Ectodermal cell (in vitro differentiated cells): ENCODE results near the gene NEURL1.

Experiments
- H3K27ac ChIP-seq: 2 replicates; pipeline ENCODE4 v1.7.0; 2013; ENCODE audit warnings: mild to moderate bottlenecking, low read depth, low read length; ENCODE audit not compliant: insufficient read depth, poor library complexity, severe bottlenecking
- H3K27me3 ChIP-seq: 2 replicates; pipeline ENCODE4 v1.7.0; 2013; ENCODE audit warnings: mild to moderate bottlenecking, low read length; ENCODE audit not compliant: insufficient read depth, control insufficient read depth, poor library complexity, severe bottlenecking
- H3K36me3 ChIP-seq: one replicate; pipeline ENCODE4 v1.7.0; 2013; ENCODE audit warnings: low read length; ENCODE audit not compliant: control insufficient read depth, insufficient read depth
- H3K4me1 ChIP-seq: one replicate; pipeline ENCODE4 v1.7.0; 2013; ENCODE audit warnings: low read length; ENCODE audit not compliant: control insufficient read depth, insufficient read depth
- H3K4me3 ChIP-seq: 2 replicates; pipeline ENCODE4 v1.7.0; 2013; ENCODE audit warnings: low read depth, low read length, control low read depth; ENCODE audit not compliant: insufficient read depth
- H3K9me3 ChIP-seq: 2 replicates; pipeline ENCODE4 v1.7.0; 2013; ENCODE audit warnings: mild to moderate bottlenecking, low read length, moderate library complexity; ENCODE audit not compliant: control insufficient read depth
- WGBS, 2 experiments: methylation state at CpG; one replicate each; pipeline ENCODE4 v1.1.7; 2013; ENCODE audit warnings: missing lambda C conversion rate in 2 of 2; 5-methylcytosine and 5-hydroxymethylcytosine counted together

NEURL1 gene

DNA sequence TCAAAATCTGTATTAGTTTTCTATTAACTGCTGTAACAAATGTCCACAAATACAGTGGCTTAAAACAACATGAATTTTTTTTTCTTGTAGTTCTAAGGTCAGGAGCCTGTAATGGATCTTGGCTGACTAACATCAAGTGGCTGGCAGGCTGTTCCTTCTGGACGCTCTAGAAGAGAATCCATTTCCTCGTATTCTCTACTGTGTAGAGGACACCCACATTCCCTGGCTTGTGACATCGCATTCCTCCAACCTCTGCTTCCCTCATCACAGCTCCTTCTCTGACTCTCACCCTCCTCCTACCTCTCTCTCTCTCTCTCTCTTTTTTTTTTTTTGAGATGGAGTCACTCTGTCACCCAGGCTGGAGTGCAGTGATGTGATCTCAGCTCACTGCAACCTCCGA, 30.0 kb upstream of the NEURL1 start:
- 89 to 93% methylated on average over 4 of the region's 4 CpGs for WGBS, 2 experiments
- H3K27ac ChIP-seq: no peak overlapping the region
- no peaks in the 10 kb centered on the region for H3K4me1 ChIP-seq
- no peaks in the 10 kb centered on the region for H3K36me3 ChIP-seq
- H3K27me3 ChIP-seq: no peaks in the 10 kb centered on the region
- H3K9me3 ChIP-seq: no peaks in the 10 kb centered on the region
- no peak overlapping the region for H3K4me3 ChIP-seq

GRCh38 chr10:103465411-103466179, 27.9 kb upstream of the NEURL1 start:
- H3K36me3 ChIP-seq: no peaks in the 10 kb centered on the region
- H3K27me3 ChIP-seq: no peaks in the 10 kb centered on the region
- no peak overlapping the region for H3K27ac ChIP-seq
- 94% methylated on average over 14 of the region's 14 CpGs for WGBS, 2 experiments
- no peak overlapping the region for H3K4me3 ChIP-seq
- no peaks in the 10 kb centered on the region for H3K4me1 ChIP-seq
- H3K9me3 ChIP-seq: no peaks in the 10 kb centered on the region

GRCh38 chr10:103466734-103467133, 26.8 kb upstream of the NEURL1 start:
- Histone ChIP-seq H3K27me3 (no peaks in the 10 kb centered on the region), H3K9me3 (no peaks in the 10 kb centered on the region), H3K36me3 (no peaks in the 10 kb centered on the region), H3K4me3 (no peak overlapping the region), H3K27ac (no peak overlapping the region), H3K4me1 (peaks cover 5% of the 10 kb centered on the region)
- 82 to 88% methylated on average over 3 of the region's 3 CpGs for WGBS, 2 experiments

GRCh38 chr10:103467406-103467805, 26.1 kb upstream of the NEURL1 start:
- Histone ChIP-seq H3K27ac (no peak overlapping the region), H3K4me3 (no peak overlapping the region), H3K36me3 (no peaks in the 10 kb centered on the region), H3K4me1 (peaks cover 5% of the 10 kb centered on the region), H3K9me3 (no peaks in the 10 kb centered on the region), H3K27me3 (no peaks in the 10 kb centered on the region)
- WGBS, 2 experiments: 90 to 93% methylated on average over 7 of the region's 7 CpGs

DNA sequence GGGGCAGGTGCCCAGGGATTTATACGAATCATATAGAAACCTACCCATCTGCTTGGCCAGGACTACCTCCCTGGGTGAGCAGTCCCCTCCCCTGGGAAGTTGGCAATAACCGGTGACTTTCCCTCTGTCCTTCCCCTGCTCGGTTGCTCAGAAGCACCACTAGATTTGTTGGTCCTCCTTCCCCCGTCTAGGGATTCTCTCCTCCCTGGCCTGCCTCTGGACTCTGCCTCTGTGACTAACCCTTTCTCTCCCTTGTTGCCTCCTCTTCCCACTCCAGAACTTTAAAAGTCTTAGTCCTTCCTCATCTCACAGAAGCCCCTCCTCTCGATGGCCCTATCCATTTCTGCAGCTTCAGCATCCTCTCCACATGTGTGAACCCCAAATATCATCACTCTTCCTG, 24.3 kb upstream of the NEURL1 start:
- Histone ChIP-seq H3K27me3 (no peaks in the 10 kb centered on the region), H3K36me3 (no peaks in the 10 kb centered on the region), H3K4me1 (peaks cover 5% of the 10 kb centered on the region), H3K4me3 (no peak overlapping the region), H3K9me3 (no peaks in the 10 kb centered on the region), H3K27ac (no peak overlapping the region)
- WGBS, 2 experiments: 87 to 89% methylated on average over 5 of the region's 5 CpGs

- Histone ChIP-seq H3K27me3 (no peaks in the 10 kb centered on the region), H3K4me1 (peaks cover 5% of the 10 kb centered on the region), H3K4me3 (no peak overlapping the region), H3K9me3 (no peaks in the 10 kb centered on the region), H3K36me3 (no peaks in the 10 kb centered on the region), H3K27ac (no peak overlapping the region)
- 78 to 79% methylated on average over 14 of the region's 14 CpGs for WGBS, 2 experiments
Observed at GRCh38 chr10:103470761-103471653, 22.5 kb upstream of the NEURL1 start.

DNA sequence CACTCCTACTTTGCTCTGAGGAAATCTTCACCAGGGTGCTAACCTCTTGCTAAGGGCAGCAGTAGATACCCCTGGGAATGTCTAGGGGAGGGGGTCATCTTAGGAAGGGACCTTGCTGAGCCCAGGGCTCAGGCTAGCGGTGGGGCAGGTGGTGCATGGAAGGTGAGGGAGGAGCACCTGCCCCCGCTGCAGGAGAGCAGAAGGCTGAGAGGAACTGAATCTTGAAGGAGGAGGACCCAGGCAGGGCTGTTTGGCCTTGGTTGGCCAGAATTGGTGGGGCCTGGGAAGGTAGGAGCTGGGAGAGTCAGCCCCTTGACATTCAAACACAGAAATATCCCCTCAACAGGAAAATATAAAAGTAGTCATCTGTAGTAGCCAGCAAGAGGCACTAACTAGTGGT, 21.5 kb upstream of the NEURL1 start:
- H3K27ac ChIP-seq: no peak overlapping the region
- H3K4me3 ChIP-seq: no peak overlapping the region
- H3K36me3 ChIP-seq: no peaks in the 10 kb centered on the region
- H3K27me3 ChIP-seq: no peaks in the 10 kb centered on the region
- WGBS, 2 experiments: 85 to 87% methylated on average over 2 of the region's 2 CpGs
- peaks cover 5% of the 10 kb centered on the region for H3K4me1 ChIP-seq
- H3K9me3 ChIP-seq: no peaks in the 10 kb centered on the region

GRCh38 chr10:103473261-103473671, 20.2 kb upstream of the NEURL1 start:
- Histone ChIP-seq H3K9me3 (no peaks in the 10 kb centered on the region), H3K36me3 (no peaks in the 10 kb centered on the region), H3K27me3 (no peaks in the 10 kb centered on the region), H3K27ac (no peak overlapping the region), H3K4me1 (peaks cover 5% of the 10 kb centered on the region), H3K4me3 (no peak overlapping the region)
- 96% methylated on average over 32 of the region's 32 CpGs for WGBS, 2 experiments

- H3K36me3 ChIP-seq: no peaks in the 10 kb centered on the region
- no peaks in the 10 kb centered on the region for H3K9me3 ChIP-seq
- H3K4me1 ChIP-seq: peaks cover 5% of the 10 kb centered on the region
- H3K27ac ChIP-seq: no peak overlapping the region
- no peaks in the 10 kb centered on the region for H3K27me3 ChIP-seq
- 86 to 88% methylated on average over 3 of the region's 3 CpGs for WGBS, 2 experiments
- H3K4me3 ChIP-seq: no peak overlapping the region
Observed at GRCh38 chr10:103474077-103474476, 19.4 kb upstream of the NEURL1 start.

- no peaks in the 10 kb centered on the region for H3K36me3 ChIP-seq
- H3K4me3 ChIP-seq: no peak overlapping the region
- no peak overlapping the region for H3K27ac ChIP-seq
- H3K4me1 ChIP-seq: peaks cover 5% of the 10 kb centered on the region
- 77 to 79% methylated on average over 4 of the region's 4 CpGs for WGBS, 2 experiments
- no peaks in the 10 kb centered on the region for H3K9me3 ChIP-seq
- no peaks in the 10 kb centered on the region for H3K27me3 ChIP-seq
Observed at GRCh38 chr10:103475437-103475836, 18.1 kb upstream of the NEURL1 start.
